Epithelial cell of proximal tubule (primary cell): ENCODE results near the gene FAM181A. TPM values are rescaled to one million over a fixed set of nuclear protein-coding genes. Genes with fewer than 3 reads are reported as not detected.

Source experiments
- DNase-seq: peaks from one replicate; pipeline ENCODE4 v3.0.0-alpha.2; 2011; ENCODE audit warnings: low read depth
- H3K4me3 ChIP-seq: 2 replicates; pipeline ENCODE4 v1.5.1; 2011; ENCODE audit warnings: low read depth, mild to moderate bottlenecking, low read length
- CTCF ChIP-seq: conservative IDR thresholded peaks from 2 replicates; pipeline ENCODE4 v1.5.1; 2012; ENCODE audit warnings: low read depth, mild to moderate bottlenecking, low read length
- total RNA-seq: library from RNA; depleted of rRNA; stranded (reverse); fragments of >200 nt; gene quantifications from 2 replicates; pipeline ENCODE4 v1.2.3, GENCODE V29; 2015

Gene FAM181A
- total RNA-seq, 1 donor from 2014 or later, result not detected

GRCh38 chr14:93903342-93904184 is 23.6 kb upstream of the FAM181A start:
- no peak overlapping the region for H3K4me3 ChIP-seq
- peak; percentile 60 for TF ChIP-seq CTCF
- DNase-seq, result no peak

DNA sequence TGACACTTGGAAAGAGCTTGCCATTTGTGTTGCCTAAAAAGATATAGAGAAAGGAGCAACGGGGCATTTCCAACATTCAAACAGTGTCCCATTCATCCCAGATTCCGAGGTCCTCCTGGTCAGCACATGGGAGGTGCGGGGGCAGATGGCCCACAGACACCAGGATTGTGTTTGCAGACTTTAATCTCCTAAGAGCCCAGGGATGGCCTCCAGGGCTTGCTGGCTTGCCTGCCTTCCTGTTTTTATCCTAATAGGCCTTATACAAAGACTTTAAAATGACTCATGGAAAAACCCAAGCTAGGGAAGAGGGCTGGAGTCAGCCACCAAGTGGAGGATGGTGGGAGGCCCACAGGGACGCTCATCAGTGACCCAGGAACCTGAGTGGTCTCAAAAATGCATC is 21.5 kb upstream of the FAM181A start:
- H3K4me3 ChIP-seq, result no peak overlapping the region
- no peak for DNase-seq
- TF ChIP-seq CTCF, result no peak

GRCh38 chr14:93906341-93907329 is 20.5 kb upstream of the FAM181A start:
- H3K4me3 ChIP-seq, result no peak overlapping the region
- DNase-seq, result peak; percentile 1
- TF ChIP-seq CTCF, result peak; percentile 86

DNA sequence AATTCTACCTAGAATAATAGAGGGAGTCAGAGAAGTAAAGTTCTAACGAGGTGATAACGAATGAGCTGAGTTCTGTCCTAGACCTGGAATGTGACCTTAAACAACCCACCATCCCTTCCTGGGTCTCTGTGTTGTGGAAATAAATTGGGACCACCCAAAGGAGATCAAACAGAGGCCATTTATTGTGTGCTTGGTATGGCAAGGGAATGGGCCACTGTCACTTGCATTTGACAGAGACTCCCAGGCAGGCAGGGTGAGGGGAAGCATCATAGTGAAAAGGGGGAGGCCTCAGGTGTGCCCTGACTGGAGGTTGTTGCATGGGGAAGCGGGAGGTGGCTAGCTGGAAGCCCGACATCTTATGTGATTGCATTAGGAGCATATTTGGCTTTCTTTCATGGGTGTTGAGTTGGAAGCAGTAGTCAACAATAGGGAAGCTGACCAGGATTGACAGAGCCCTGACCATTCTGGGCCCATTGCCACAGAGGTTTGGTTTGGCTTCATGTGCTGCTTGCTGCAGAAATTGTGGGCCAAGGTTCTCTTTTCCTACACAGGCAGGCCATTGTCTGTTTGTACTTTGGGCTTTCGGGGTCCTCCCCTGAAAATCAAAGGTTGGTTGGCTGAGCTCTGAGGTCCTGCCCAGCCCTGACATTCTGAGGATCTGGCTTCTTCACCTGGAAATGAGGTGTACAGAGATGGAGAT is 17.6 kb upstream of the FAM181A start:
- H3K4me3 ChIP-seq, result no peak overlapping the region
- no peak for TF ChIP-seq CTCF
- DNase-seq, result no peak

DNA sequence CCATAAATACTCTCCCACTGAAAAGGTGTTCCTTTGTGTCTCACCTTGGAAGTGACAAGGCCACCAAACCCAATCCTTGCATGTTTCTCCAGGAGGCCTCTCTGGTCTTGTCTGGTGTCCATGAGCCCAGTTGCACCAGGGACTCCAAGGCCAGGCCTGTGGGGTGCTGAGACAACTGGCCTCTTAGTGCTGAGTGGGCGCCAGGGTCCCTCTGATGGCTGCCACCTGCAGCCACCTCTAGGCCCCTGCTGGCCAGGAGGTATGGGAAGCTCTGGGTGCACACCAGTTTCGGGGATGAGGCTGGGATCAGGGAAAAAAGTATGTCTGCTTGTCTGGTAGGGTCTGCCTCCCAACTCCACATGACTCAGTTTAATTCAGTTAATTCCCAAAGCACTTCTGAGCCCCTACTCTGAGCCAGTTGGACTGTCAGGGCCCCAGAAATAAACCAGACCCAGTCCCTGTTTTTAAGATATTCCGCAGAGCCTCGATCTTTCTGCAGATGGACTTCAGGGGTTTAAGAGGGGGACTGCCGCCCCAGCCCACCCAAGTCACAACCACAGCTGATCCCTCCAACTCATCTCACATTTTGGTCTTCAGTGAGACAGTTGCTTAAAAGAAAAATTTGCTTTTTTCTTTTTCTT is 15.0 kb upstream of the FAM181A start:
- H3K4me3 ChIP-seq, result no peak overlapping the region
- TF ChIP-seq CTCF, result no peak
- DNase-seq, result no peak

DNA sequence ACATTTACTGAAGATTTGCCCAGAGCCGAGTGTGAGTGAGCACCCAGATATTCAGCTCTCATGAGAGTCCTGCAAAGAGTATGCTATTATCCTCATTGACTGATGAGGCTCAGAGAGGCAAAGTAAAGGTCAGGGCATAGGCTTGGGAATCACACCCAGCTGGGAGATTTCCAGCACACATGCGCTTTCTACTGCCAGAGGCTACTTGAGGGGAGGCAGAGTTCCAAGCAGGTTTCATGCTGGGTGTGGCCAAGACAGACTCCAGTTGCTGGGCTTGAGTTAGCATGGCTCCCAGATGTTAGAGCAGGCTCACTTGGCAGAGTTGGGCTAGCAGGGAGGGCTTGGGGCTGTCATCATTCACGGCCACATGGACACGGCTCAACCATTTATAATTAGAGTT is 14.4 kb upstream of the FAM181A start:
- H3K4me3 ChIP-seq, result no peak overlapping the region
- TF ChIP-seq CTCF, result no peak
- no peak for DNase-seq
